OCI-LY7 (cell line): ENCODE data around the gene IRF8. TPM values are rescaled to one million over a fixed set of nuclear protein-coding genes. Genes with fewer than 3 reads are reported as not detected.

Experiments used
- BruUV-seq: library from RNA; stranded (reverse); fragments of 400-500 nt; replicated peaks from 2 replicates; lab custom pipeline; 2021; lab: Mats Ljungman, UMichigan
- CTCF ChIA-PET: fragments of 300-600 bp; sonication (Branson Sonifier 250); formaldehyde crosslinking; loops from one replicate; lab custom pipeline; 2022; ENCODE audit warnings: antibody characterized with exemption; ENCODE audit not compliant: unreplicated experiment; lab: Charles Lee
- POLR2A ChIA-PET: fragments of 300-600 bp; sonication (Branson Sonifier 250); formaldehyde crosslinking; loops from one replicate; lab custom pipeline; 2022; ENCODE audit warnings: antibody characterized with exemption; lab: Charles Lee
- DNase-seq: peaks from one replicate; pipeline ENCODE4 v3.0.0-alpha.2; 2015; ENCODE audit warnings: low spot score
- H2AFZ ChIP-seq: fragments of 200-600 bp; sonication (generic), shearing (Covaris generic); 2 replicates; pipeline ENCODE4 v1.6.1; 2014; ENCODE audit warnings: mild to moderate bottlenecking, antibody characterized with exemption, low read length, moderate library complexity
- H3K27ac ChIP-seq: fragments of 200-600 bp; sonication (generic); 2 replicates; pipeline ENCODE4 v1.5.1; 2014; ENCODE audit warnings: mixed run types, low read depth, mild to moderate bottlenecking, moderate library complexity, low read length, inconsistent platforms; ENCODE audit not compliant: poor library complexity, severe bottlenecking
- H3K36me3 ChIP-seq: fragments of 200-600 bp; sonication (generic); 2 replicates; pipeline ENCODE4 v1.6.1; 2014; ENCODE audit warnings: mild to moderate bottlenecking, antibody characterized with exemption, low read length, moderate library complexity, mixed read lengths; ENCODE audit not compliant: insufficient read depth
- H3K4me1 ChIP-seq: fragments of 200-600 bp; sonication (generic); 2 replicates; pipeline ENCODE4 v1.5.1; 2014; ENCODE audit warnings: mild to moderate bottlenecking, low read length; ENCODE audit not compliant: insufficient read depth, poor library complexity, severe bottlenecking
- H3K4me2 ChIP-seq: fragments of 200-600 bp; sonication (generic); 2 replicates; pipeline ENCODE4 v1.6.1; 2014; ENCODE audit warnings: mild to moderate bottlenecking, low read length
- H3K4me3 ChIP-seq: fragments of 200-600 bp; sonication (generic); 2 replicates; pipeline ENCODE4 v1.5.1; 2014; ENCODE audit warnings: mild to moderate bottlenecking, low read depth, low read length; ENCODE audit not compliant: poor library complexity, severe bottlenecking
- H3K79me2 ChIP-seq: fragments of 200-600 bp; sonication (generic); 2 replicates; pipeline ENCODE4 v1.6.1; 2016; ENCODE audit warnings: low read depth, mild to moderate bottlenecking, low read length, moderate library complexity, mixed read lengths; ENCODE audit not compliant: insufficient read depth
- H3K9me2 ChIP-seq: fragments of 200-600 bp; sonication (generic); 2 replicates; pipeline ENCODE4 v1.6.1; 2016; ENCODE audit warnings: mild to moderate bottlenecking, low read length, mixed read lengths; ENCODE audit not compliant: insufficient read depth
- H3K9me3 ChIP-seq: fragments of 200-600 bp; sonication (generic); 2 replicates; pipeline ENCODE4 v1.6.1; 2014; ENCODE audit warnings: mild to moderate bottlenecking, mixed run types, low read length, mixed read lengths
- H4K20me1 ChIP-seq: fragments of 200-600 bp; sonication (generic); 2 replicates; pipeline ENCODE4 v1.6.1; 2014; ENCODE audit warnings: mild to moderate bottlenecking, antibody characterized with exemption, low read length, moderate library complexity, mixed read lengths; ENCODE audit not compliant: insufficient read depth
- CTCF ChIP-seq: fragments of 200-600 bp; sonication (generic); conservative IDR thresholded peaks from 2 replicates; pipeline ENCODE4 v1.5.1; 2014; ENCODE audit warnings: mild to moderate bottlenecking, antibody characterized with exemption, low read length, moderate library complexity, mixed read lengths
- EZH2phosphoT487 ChIP-seq: fragments of 200-600 bp; sonication (generic); IDR thresholded peaks from 2 replicates; pipeline ENCODE4 v1.6.1; 2018; ENCODE audit warnings: low read depth, borderline replicate concordance, mild to moderate bottlenecking, mixed run types, antibody characterized with exemption, low read length, moderate library complexity, mixed read lengths
- intact Hi-C: fragments of 100-400 bp; cut with micrococcal nuclease; formaldehyde crosslinking; loops from one replicate; pipeline ENCODE4 v1.10.0; 2022; ENCODE audit not compliant: unreplicated experiment
- total RNA-seq, 2 experiments: library from RNA; depleted of rRNA in 1 of 2; stranded (reverse); fragments of >200 nt in 1 of 2; shearing (Covaris generic) in 1 of 2; gene quantifications; 2 replicates each; pipeline ENCODE4 v1.2.3, GENCODE V29; 2014 to 2022

IRF8 gene
- total RNA-seq, 2 experiments from 2014 or later = 181 to 224 TPM

GRCh38 chr16:85961988-85962915 lies 63.3 kb downstream of the IRF8 start:
- no TSS peak for BruUV-seq

DNA sequence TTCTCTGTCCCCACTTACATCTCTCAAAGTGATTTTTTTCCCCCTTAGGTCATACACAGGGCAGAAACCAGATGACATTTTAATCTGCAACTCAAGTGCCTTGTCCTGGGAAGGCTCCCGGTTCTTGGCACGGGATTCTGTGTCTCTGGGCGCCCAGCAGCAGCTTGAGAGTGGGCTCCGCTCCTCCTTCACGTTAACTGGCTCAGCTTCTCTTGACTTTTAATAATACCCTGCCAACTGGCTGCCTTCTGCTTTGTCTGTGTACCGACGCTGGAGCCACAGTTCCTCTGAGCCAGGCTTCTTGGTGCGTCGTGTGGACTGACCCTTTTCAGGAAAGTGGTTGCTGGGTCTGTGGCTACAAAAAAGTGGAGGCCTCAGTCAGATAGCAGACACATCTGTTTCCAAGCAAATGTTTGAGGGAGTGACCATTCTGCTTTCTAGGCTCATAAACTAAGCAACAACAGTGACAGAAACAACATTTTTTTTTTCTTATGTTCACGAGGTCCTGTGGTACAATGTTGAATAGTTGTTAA lies 64.9 kb downstream of the IRF8 start:
- intact Hi-C loops = no loop called here
- no peaks in the 10 kb centered on the region for H3K36me3 ChIP-seq
- ChIA-PET CTCF (no interaction called here), POLR2A (interaction anchor here (0.8 kb wide), 1 partner anchor 28 kb away, joined by 4 read pairs; no protein-coding TSS in a partner anchor)
- no peak overlapping the region for H3K4me3 ChIP-seq
- no peak overlapping the region for H3K27ac ChIP-seq
- TF ChIP-seq CTCF = no peak
- no peak overlapping the region for H3K4me2 ChIP-seq
- no peaks in the 10 kb centered on the region for H3K9me2 ChIP-seq
- H4K20me1 ChIP-seq = no peaks in the 10 kb centered on the region
- H3K79me2 ChIP-seq = no peaks in the 10 kb centered on the region
- H2AFZ ChIP-seq = no peak overlapping the region
- no TSS peak for BruUV-seq
- DNase-seq = no peak
- 0 out of 2 replicates have a peak, but pooled peaks cover 3% of the 10 kb centered on the region for H3K9me3 ChIP-seq
- H3K4me1 ChIP-seq = peaks cover 1% of the 10 kb centered on the region

More at GRCh38 chr16:85961988-85962915, 63.3 kb downstream of the IRF8 start:
- Histone ChIP-seq H3K79me2 (no peaks in the 10 kb centered on the region), H3K27ac (no peak overlapping the region), H3K4me2 (no peak overlapping the region; the same call in 1 of the 2 replicates), H3K4me3 (no peak overlapping the region), H3K36me3 (no peaks in the 10 kb centered on the region), H3K4me1 (no peaks in the 10 kb centered on the region), H3K9me3 (0 out of 2 replicates have a peak, but pooled peaks cover 3% of the 10 kb centered on the region), H3K9me2 (no peaks in the 10 kb centered on the region), H2AFZ (no peak overlapping the region), H4K20me1 (no peaks in the 10 kb centered on the region)
- ChIA-PET CTCF (no interaction called here), POLR2A (no interaction called here)
- intact Hi-C loops = no loop called here
- DNase-seq = no peak
- TF ChIP-seq CTCF (peak; percentile 42; the same call in 1 of the 2 replicates), EZH2phosphoT487 (no peak)
